ENCODE data around the gene NAA80. TPM values are rescaled to one million over a fixed set of nuclear protein-coding genes. Genes with fewer than 3 reads are reported as not detected.

The NAA80 gene
- total RNA-seq, 1 donor: 11.2 TPM

GRCh38 chr3:50336452-50337174 is 37.4 kb upstream of the NAA80 start:
- Histone ChIP-seq H3K27me3 (ENCODE audit: insufficient read depth, low read length) (no peaks in the 10 kb centered on the region), H3K4me3 (ENCODE audit: low read length) (peak overlapping the region; percentile 68), H3K4me1 (ENCODE audit: insufficient read depth, low read length) (peaks cover 79% of the 10 kb centered on the region), H3K9me3 (ENCODE audit: low read depth, low read length) (no peaks in the 10 kb centered on the region)

- Histone ChIP-seq H3K4me3 (ENCODE audit: low read length) (no peak overlapping the region), H3K9me3 (ENCODE audit: low read depth, low read length) (no peaks in the 10 kb centered on the region), H3K4me1 (ENCODE audit: insufficient read depth, low read length) (peaks cover 58% of the 10 kb centered on the region), H3K27me3 (ENCODE audit: insufficient read depth, low read length) (no peaks in the 10 kb centered on the region)
Measured at GRCh38 chr3:50334339-50335075, 35.3 kb upstream of the NAA80 start.

- Histone ChIP-seq H3K4me1 (ENCODE audit: insufficient read depth, low read length) (peaks cover 52% of the 10 kb centered on the region), H3K4me3 (ENCODE audit: low read length) (no peak overlapping the region), H3K27me3 (ENCODE audit: insufficient read depth, low read length) (no peaks in the 10 kb centered on the region), H3K9me3 (ENCODE audit: low read depth, low read length) (no peaks in the 10 kb centered on the region)
Measured at GRCh38 chr3:50333744-50334328, 34.6 kb upstream of the NAA80 start.

GRCh38 chr3:50331364-50331907 is 32.2 kb upstream of the NAA80 start:
- Histone ChIP-seq H3K4me3 (ENCODE audit: low read length) (no peak overlapping the region), H3K4me1 (ENCODE audit: insufficient read depth, low read length) (peaks cover 58% of the 10 kb centered on the region), H3K27me3 (ENCODE audit: insufficient read depth, low read length) (no peaks in the 10 kb centered on the region), H3K9me3 (ENCODE audit: low read depth, low read length) (no peaks in the 10 kb centered on the region)

- Histone ChIP-seq H3K9me3 (ENCODE audit: low read depth, low read length) (no peaks in the 10 kb centered on the region), H3K4me3 (ENCODE audit: low read length) (no peak overlapping the region), H3K4me1 (ENCODE audit: insufficient read depth, low read length) (peaks cover 58% of the 10 kb centered on the region), H3K27me3 (ENCODE audit: insufficient read depth, low read length) (no peaks in the 10 kb centered on the region)
Measured at GRCh38 chr3:50330330-50330729, 31.1 kb upstream of the NAA80 start.

GRCh38 chr3:50327943-50328691 is 28.9 kb upstream of the NAA80 start, which contains the start of gene TUSC2:
Gene TUSC2, minus strand, starts transcription at chr3:50328223. Its CDS starts 124 bp downstream, at chr3:50328099.
- Histone ChIP-seq H3K9me3 (ENCODE audit: low read depth, low read length) (no peaks in the 10 kb centered on the region), H3K4me3 (ENCODE audit: low read length) (peak within 1 kb of the TSS; percentile 78), H3K27me3 (ENCODE audit: insufficient read depth, low read length) (no peaks in the 10 kb centered on the region), H3K4me1 (ENCODE audit: insufficient read depth, low read length) (peaks cover 57% of the 10 kb centered on the region)

- Histone ChIP-seq H3K4me1 (ENCODE audit: insufficient read depth, low read length) (peaks cover 64% of the 10 kb centered on the region), H3K27me3 (ENCODE audit: insufficient read depth, low read length) (no peaks in the 10 kb centered on the region), H3K4me3 (ENCODE audit: low read length) (peak overlapping the region; percentile 78), H3K9me3 (ENCODE audit: low read depth, low read length) (no peaks in the 10 kb centered on the region)
Measured at GRCh38 chr3:50327129-50327528, 27.9 kb upstream of the NAA80 start.

GRCh38 chr3:50326182-50326541 is 27.0 kb upstream of the NAA80 start:
- Histone ChIP-seq H3K4me3 (ENCODE audit: low read length) (no peak overlapping the region), H3K4me1 (ENCODE audit: insufficient read depth, low read length) (peaks cover 69% of the 10 kb centered on the region), H3K27me3 (ENCODE audit: insufficient read depth, low read length) (no peaks in the 10 kb centered on the region), H3K9me3 (ENCODE audit: low read depth, low read length) (no peaks in the 10 kb centered on the region)

- Histone ChIP-seq H3K4me1 (ENCODE audit: insufficient read depth, low read length) (peaks cover 72% of the 10 kb centered on the region), H3K9me3 (ENCODE audit: low read depth, low read length) (no peaks in the 10 kb centered on the region), H3K27me3 (ENCODE audit: insufficient read depth, low read length) (no peaks in the 10 kb centered on the region), H3K4me3 (ENCODE audit: low read length) (no peak overlapping the region)
Measured at GRCh38 chr3:50325497-50326181, 26.4 kb upstream of the NAA80 start.

- no peaks in the 10 kb centered on the region for H3K9me3 ChIP-seq (ENCODE audit: low read depth, low read length)
- H3K4me1 ChIP-seq (ENCODE audit: insufficient read depth, low read length): peaks cover 78% of the 10 kb centered on the region
- H3K27me3 ChIP-seq (ENCODE audit: insufficient read depth, low read length): no peaks in the 10 kb centered on the region
- H3K4me3 ChIP-seq (ENCODE audit: low read length): no peak overlapping the region
Measured at GRCh38 chr3:50325113-50325480, 25.9 kb upstream of the NAA80 start.

GRCh38 chr3:50324351-50325112 is 25.3 kb upstream of the NAA80 start:
- no peak overlapping the region for H3K4me3 ChIP-seq (ENCODE audit: low read length)
- H3K27me3 ChIP-seq (ENCODE audit: insufficient read depth, low read length): no peaks in the 10 kb centered on the region
- peaks cover 84% of the 10 kb centered on the region for H3K4me1 ChIP-seq (ENCODE audit: insufficient read depth, low read length)
- H3K9me3 ChIP-seq (ENCODE audit: low read depth, low read length): no peaks in the 10 kb centered on the region

- no peak overlapping the region for H3K4me3 ChIP-seq (ENCODE audit: low read length)
- no peaks in the 10 kb centered on the region for H3K27me3 ChIP-seq (ENCODE audit: insufficient read depth, low read length)
- peaks cover 90% of the 10 kb centered on the region for H3K4me1 ChIP-seq (ENCODE audit: insufficient read depth, low read length)
- H3K9me3 ChIP-seq (ENCODE audit: low read depth, low read length): no peaks in the 10 kb centered on the region
Measured at GRCh38 chr3:50323614-50324199, 24.5 kb upstream of the NAA80 start.

GRCh38 chr3:50323092-50323600 is 23.9 kb upstream of the NAA80 start:
- Histone ChIP-seq H3K4me3 (ENCODE audit: low read length) (no peak overlapping the region), H3K27me3 (ENCODE audit: insufficient read depth, low read length) (no peaks in the 10 kb centered on the region), H3K4me1 (ENCODE audit: insufficient read depth, low read length) (peaks cover 90% of the 10 kb centered on the region), H3K9me3 (ENCODE audit: low read depth, low read length) (no peaks in the 10 kb centered on the region)

Data from mononuclear cell (primary cell).